ENCODE data around the gene MTREX. TPM values are rescaled to one million over a fixed set of nuclear protein-coding genes. Genes with fewer than 3 reads are reported as not detected.

The MTREX gene
- total and polyA plus RNA-seq, 2 experiments from 2014 or later = 19.0 to 66.0 TPM

DNA sequence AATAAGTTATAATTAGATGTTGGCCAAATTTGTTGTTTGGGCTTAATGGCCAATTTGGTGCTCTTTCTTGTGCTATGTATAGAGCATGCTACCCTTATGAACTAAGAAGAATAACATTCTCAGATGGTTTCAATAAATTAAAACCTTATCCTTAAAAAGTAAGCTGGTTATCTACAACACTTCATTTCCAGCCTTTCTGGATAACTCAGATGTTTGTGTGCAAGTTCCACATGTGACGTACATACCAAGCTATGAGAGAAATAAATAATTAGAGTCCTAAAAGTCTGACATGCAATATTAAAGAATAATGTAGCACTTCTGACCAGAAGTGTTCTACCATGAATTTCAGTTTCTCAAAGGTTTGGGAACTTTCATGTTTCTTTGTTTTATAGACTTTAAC is 11.7 kb downstream of the MTREX start:
- Histone ChIP-seq H3K4me2 (no peak overlapping the region), H3K4me3 (no peak overlapping the region), H3K27me3 (no peaks in the 10 kb centered on the region), H3K9me3 (ENCODE audit: low read depth) (no peaks in the 10 kb centered on the region), H3K27ac (no peak overlapping the region), H3K4me1 (ENCODE audit: insufficient read depth) (no peaks in the 10 kb centered on the region), H3K36me3 (replicated peaks; ENCODE audit: insufficient read depth, low read depth) (no peaks in the 10 kb centered on the region), H3K9me2 (replicated peaks; ENCODE audit: insufficient read depth) (no peaks in the 10 kb centered on the region), H3K79me2 (peaks cover 81% of the 10 kb centered on the region), H4K20me1 (ENCODE audit: insufficient read depth, poor library complexity, severe bottlenecking) (peaks cover 6% of the 10 kb centered on the region), H2AFZ (no peak overlapping the region)
- WGBS (ENCODE audit: low lambda C conversion rate, missing lambda C conversion rate) = 74% methylated on average over 1 of the region's 1 CpG
- TF ChIP-seq EZH2 (IDR thresholded peaks at IDR 0.05; ENCODE audit: borderline replicate concordance) = no peak
- TF ChIP-seq, protein P1, sequence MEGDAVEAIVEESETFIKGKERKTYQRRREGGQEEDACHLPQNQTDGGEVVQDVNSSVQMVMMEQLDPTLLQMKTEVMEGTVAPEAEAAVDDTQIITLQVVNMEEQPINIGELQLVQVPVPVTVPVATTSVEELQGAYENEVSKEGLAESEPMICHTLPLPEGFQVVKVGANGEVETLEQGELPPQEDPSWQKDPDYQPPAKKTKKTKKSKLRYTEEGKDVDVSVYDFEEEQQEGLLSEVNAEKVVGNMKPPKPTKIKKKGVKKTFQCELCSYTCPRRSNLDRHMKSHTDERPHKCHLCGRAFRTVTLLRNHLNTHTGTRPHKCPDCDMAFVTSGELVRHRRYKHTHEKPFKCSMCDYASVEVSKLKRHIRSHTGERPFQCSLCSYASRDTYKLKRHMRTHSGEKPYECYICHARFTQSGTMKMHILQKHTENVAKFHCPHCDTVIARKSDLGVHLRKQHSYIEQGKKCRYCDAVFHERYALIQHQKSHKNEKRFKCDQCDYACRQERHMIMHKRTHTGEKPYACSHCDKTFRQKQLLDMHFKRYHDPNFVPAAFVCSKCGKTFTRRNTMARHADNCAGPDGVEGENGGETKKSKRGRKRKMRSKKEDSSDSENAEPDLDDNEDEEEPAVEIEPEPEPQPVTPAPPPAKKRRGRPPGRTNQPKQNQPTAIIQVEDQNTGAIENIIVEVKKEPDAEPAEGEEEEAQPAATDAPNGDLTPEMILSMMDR (IDR thresholded peaks at IDR 0.05; ENCODE audit: poor library complexity) = no peak
- no peak for TF ChIP-seq EZH2phosphoT487 (IDR thresholded peaks at IDR 0.05; ENCODE audit: low read depth, severe bottlenecking, unreplicated experiment)
- DNase-seq (ENCODE audit: low spot score) = no peak

DNA sequence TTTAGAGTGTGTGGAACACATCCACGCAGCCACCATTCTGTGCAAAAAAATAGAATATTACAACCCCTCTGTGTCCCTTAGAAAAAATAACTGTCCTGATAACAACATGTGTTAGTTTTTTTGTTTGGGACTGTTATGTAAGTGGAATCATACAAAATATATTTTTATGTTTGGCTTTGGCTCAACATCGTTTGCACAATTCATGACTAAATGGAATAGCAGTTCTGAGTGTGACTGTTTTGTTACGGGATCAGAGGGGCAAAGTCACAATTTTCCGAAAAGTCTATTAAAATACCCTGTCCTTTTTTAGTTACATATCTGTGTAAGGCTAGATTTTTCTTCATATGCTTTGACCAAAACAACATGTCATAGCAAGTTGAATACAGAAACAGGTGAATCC is 12.8 kb downstream of the MTREX start:
- Histone ChIP-seq H3K9me3 (ENCODE audit: low read depth) (no peaks in the 10 kb centered on the region), H3K36me3 (replicated peaks; ENCODE audit: insufficient read depth, low read depth) (no peaks in the 10 kb centered on the region), H3K4me2 (no peak overlapping the region), H2AFZ (no peak overlapping the region), H3K9me2 (replicated peaks; ENCODE audit: insufficient read depth) (no peaks in the 10 kb centered on the region), H3K79me2 (peaks cover 73% of the 10 kb centered on the region), H4K20me1 (ENCODE audit: insufficient read depth, poor library complexity, severe bottlenecking) (no peaks in the 10 kb centered on the region), H3K4me1 (ENCODE audit: insufficient read depth) (no peaks in the 10 kb centered on the region), H3K27me3 (no peaks in the 10 kb centered on the region), H3K4me3 (no peak overlapping the region), H3K27ac (no peak overlapping the region)
- DNase-seq (ENCODE audit: low spot score) = no peak
- 92% methylated on average over 4 of the region's 4 CpGs for WGBS (ENCODE audit: low lambda C conversion rate, missing lambda C conversion rate)
- TF ChIP-seq, protein P1 (IDR thresholded peaks at IDR 0.05; ENCODE audit: poor library complexity) = no peak
- TF ChIP-seq EZH2 (IDR thresholded peaks at IDR 0.05; ENCODE audit: borderline replicate concordance) = no peak
- no peak for TF ChIP-seq EZH2phosphoT487 (IDR thresholded peaks at IDR 0.05; ENCODE audit: low read depth, severe bottlenecking, unreplicated experiment)

DNA sequence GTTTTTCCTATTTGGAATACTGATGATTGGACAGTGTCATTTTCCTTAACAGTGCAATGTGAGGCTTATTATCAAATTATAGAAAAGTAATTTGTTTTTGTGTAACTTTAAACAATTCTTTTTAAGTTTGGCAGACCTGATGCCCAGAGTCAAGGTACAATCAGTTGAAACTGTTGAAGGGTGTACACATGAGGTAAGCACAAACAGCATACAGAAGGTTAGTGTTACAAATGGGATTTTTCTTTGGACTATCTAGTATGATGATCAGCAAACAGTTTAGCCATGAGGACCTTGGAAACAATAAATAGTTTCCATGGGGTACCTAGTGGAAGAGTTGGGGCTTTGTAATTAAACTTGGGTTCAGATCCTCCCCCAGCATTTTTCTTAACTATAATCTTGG is 16.2 kb downstream of the MTREX start:
- H3K4me2 ChIP-seq = no peak overlapping the region
- no peaks in the 10 kb centered on the region for H4K20me1 ChIP-seq (ENCODE audit: insufficient read depth, poor library complexity, severe bottlenecking)
- TF ChIP-seq EZH2phosphoT487 (IDR thresholded peaks at IDR 0.05; ENCODE audit: low read depth, severe bottlenecking, unreplicated experiment) = no peak
- TF ChIP-seq, protein P1 (IDR thresholded peaks at IDR 0.05; ENCODE audit: poor library complexity) = no peak
- no peak for TF ChIP-seq EZH2 (IDR thresholded peaks at IDR 0.05; ENCODE audit: borderline replicate concordance)
- H3K4me3 ChIP-seq = no peak overlapping the region
- H3K79me2 ChIP-seq = peaks cover 41% of the 10 kb centered on the region
- no peak overlapping the region for H2AFZ ChIP-seq
- no peaks in the 10 kb centered on the region for H3K9me3 ChIP-seq (ENCODE audit: low read depth)
- no peaks in the 10 kb centered on the region for H3K4me1 ChIP-seq (ENCODE audit: insufficient read depth)
- DNase-seq (ENCODE audit: low spot score) = no peak
- H3K9me2 ChIP-seq (replicated peaks; ENCODE audit: insufficient read depth) = no peaks in the 10 kb centered on the region
- no peaks in the 10 kb centered on the region for H3K36me3 ChIP-seq (replicated peaks; ENCODE audit: insufficient read depth, low read depth)
- H3K27ac ChIP-seq = no peak overlapping the region
- no peaks in the 10 kb centered on the region for H3K27me3 ChIP-seq

Measured in hepatocyte (in vitro differentiated cells).